Spleen (tissue), 7 donors: ENCODE measurements around the gene CCDC12.

Experiments
- CTCF ChIP-seq, 11 experiments: fragments of 200-600 bp in 7 of 11; fragments of 450-650 bp in 4 of 11; sonication (generic) in 4 of 11; IDR thresholded peaks in 8 of 11; conservative IDR thresholded peaks in 3 of 11; 1 replicate in 7 of 11; 2 replicates in 4 of 11; pipeline versions ENCODE4 v1.4.0 to v1.8.0; 2016 to 2021; ENCODE audit warnings: antibody characterized with exemption in 11 of 11, inconsistent platforms in 4 of 11, mild to moderate bottlenecking in 1 of 11
- POLR2A ChIP-seq, 3 donors: fragments of 450-650 bp; IDR thresholded peaks; one replicate each; pipeline ENCODE4 v1.5.1; 2017; ENCODE audit warnings: antibody characterized with exemption in 3 of 3, mild to moderate bottlenecking in 1 of 3
- POLR2AphosphoS5 ChIP-seq, 3 donors: sonication (generic); formaldehyde crosslinking; IDR thresholded peaks; one replicate each; pipeline ENCODE4 v1.5.1; 2017; ENCODE audit warnings: antibody characterized with exemption in 3 of 3
- donor health status: DM: no; HTN: no; CAD: no; lungs with moderate emphysema.
- donor health status: DM: no; HTN: no; CAD: no.
- donor health status: DM: no; HTN: no; CAD: no.

GRCh38 chr3:46938118-46938517 lies 38.4 kb downstream of the CCDC12 start:
- TF ChIP-seq CTCF (IDR thresholded peaks at IDR 0.05 in 8 of 11, conservative IDR thresholded peaks at IDR 0.05 in 3 of 11) (no peak), POLR2A (IDR thresholded peaks at IDR 0.05) (no peak), POLR2AphosphoS5 (IDR thresholded peaks at IDR 0.05) (no peak)
